Fibroblast of lung (primary cell): ENCODE results near the gene GLYATL3. TPM values are rescaled to one million over a fixed set of nuclear protein-coding genes. Genes with fewer than 3 reads are reported as not detected.

Experiments
- DNase-seq, 2 donors: peaks; one replicate each; pipeline versions ENCODE4 v3.0.0 to v3.0.0-alpha.2; 2010; ENCODE audit warnings: low read depth in 2 of 2
- H2AFZ ChIP-seq: 2 replicates; pipeline ENCODE4 v1.5.1; 2012; ENCODE audit warnings: low read length, control low read depth, inconsistent platforms
- H3K27ac ChIP-seq: 2 replicates; pipeline ENCODE4 v1.5.1; 2011; ENCODE audit warnings: low read length, control low read depth; ENCODE audit not compliant: insufficient read depth
- H3K27me3 ChIP-seq: 2 replicates; pipeline ENCODE4 v1.5.1; 2011; ENCODE audit warnings: mild to moderate bottlenecking, low read length; ENCODE audit not compliant: control insufficient read depth, insufficient read depth
- H3K36me3 ChIP-seq: 2 replicates; pipeline ENCODE4 v1.5.1; 2011; ENCODE audit warnings: low read length; ENCODE audit not compliant: control insufficient read depth, insufficient read depth
- H3K4me1 ChIP-seq: 2 replicates; pipeline ENCODE4 v1.5.1; 2011; ENCODE audit warnings: low read length; ENCODE audit not compliant: control insufficient read depth, insufficient read depth; ENCODE audit errors: extremely low read depth
- H3K4me2 ChIP-seq: 2 replicates; pipeline ENCODE4 v1.5.1; 2011; ENCODE audit warnings: low read length, control low read depth; ENCODE audit not compliant: insufficient read depth; ENCODE audit errors: extremely low read depth
- H3K4me3 ChIP-seq, 4 experiments: fragments of 200-600 bp in 1 of 4; sonication (generic) in 1 of 4; replicated peaks in 1 of 4; 2 replicates each; pipeline ENCODE4 v1.5.1; 2011 to 2016; ENCODE audit warnings: low read length in 4 of 4, low read depth in 3 of 4, mild to moderate bottlenecking in 3 of 4, control low read depth in 2 of 4, inconsistent platforms in 1 of 4, mixed read lengths in 1 of 4; ENCODE audit not compliant: insufficient read depth in 1 of 4; ENCODE audit errors: control extremely low read depth in 1 of 4
- H3K79me2 ChIP-seq: 2 replicates; pipeline ENCODE4 v1.5.1; 2012; ENCODE audit warnings: mild to moderate bottlenecking, low read length, inconsistent platforms; ENCODE audit not compliant: control insufficient read depth, insufficient read depth
- H3K9ac ChIP-seq: 2 replicates; pipeline ENCODE4 v1.5.1; 2011; ENCODE audit warnings: mild to moderate bottlenecking, low read length, control low read depth; ENCODE audit not compliant: insufficient read depth
- H3K9me3 ChIP-seq: 2 replicates; pipeline ENCODE4 v1.5.1; 2012; ENCODE audit warnings: low read depth, low read length; ENCODE audit not compliant: control insufficient read depth, insufficient read depth
- H4K20me1 ChIP-seq: 2 replicates; pipeline ENCODE4 v1.5.1; 2011; ENCODE audit warnings: low read length; ENCODE audit not compliant: control insufficient read depth, insufficient read depth; ENCODE audit errors: extremely low read depth
- EZH2 ChIP-seq: IDR thresholded peaks from 2 replicates; pipeline ENCODE4 v1.5.1; 2012; ENCODE audit warnings: low read length, control low read depth, mild to moderate bottlenecking; ENCODE audit errors: missing control alignments
- polyA plus RNA-seq, 2 donors: library from polyadenylated mRNA; depleted of rRNA in 1 of 2; stranded (reverse) in 1 of 2; unstranded in 1 of 2; fragments of >200 nt; gene quantifications; 2 replicates each; pipeline ENCODE4 v1.2.1, GENCODE V29; 2011 to 2012; ENCODE audit warnings: missing spikeins in 1 of 2
- total RNA-seq: library from RNA; depleted of rRNA; stranded (reverse); fragments of >200 nt; gene quantifications from 2 replicates; pipeline ENCODE4 v1.2.1, GENCODE V29; 2014
- TF ChIP-seq, protein P1 (sequence below), 2 donors: IDR thresholded peaks in 1 of 2; conservative IDR thresholded peaks in 1 of 2; 1 replicate in 1 of 2; 2 replicates in 1 of 2; pipeline ENCODE4 v1.5.1; 2011 to 2012; ENCODE audit warnings: low read length in 2 of 2, control low read depth in 1 of 2, inconsistent platforms in 1 of 2, low read depth in 1 of 2, mild to moderate bottlenecking in 1 of 2

The GLYATL3 gene
- total and polyA plus RNA-seq, 2 donors (not counting 1 experiment from before 2014, with no cell fraction given) = not detected

GRCh38 chr6:49548613-49549304, 49.0 kb downstream of the GLYATL3 start:
- Histone ChIP-seq H2AFZ (no peak overlapping the region), H3K27ac (no peak overlapping the region), H4K20me1 (no peaks in the 10 kb centered on the region), H3K36me3 (no peaks in the 10 kb centered on the region), H3K4me3 (no peak overlapping the region), H3K9me3 (no peaks in the 10 kb centered on the region), H3K4me1 (no peaks in the 10 kb centered on the region), H3K27me3 (peaks cover 10% of the 10 kb centered on the region), H3K4me2 (no peak overlapping the region), H3K9ac (no peak overlapping the region), H3K79me2 (no peaks in the 10 kb centered on the region)
- no peak for DNase-seq
- TF ChIP-seq, protein P1, sequence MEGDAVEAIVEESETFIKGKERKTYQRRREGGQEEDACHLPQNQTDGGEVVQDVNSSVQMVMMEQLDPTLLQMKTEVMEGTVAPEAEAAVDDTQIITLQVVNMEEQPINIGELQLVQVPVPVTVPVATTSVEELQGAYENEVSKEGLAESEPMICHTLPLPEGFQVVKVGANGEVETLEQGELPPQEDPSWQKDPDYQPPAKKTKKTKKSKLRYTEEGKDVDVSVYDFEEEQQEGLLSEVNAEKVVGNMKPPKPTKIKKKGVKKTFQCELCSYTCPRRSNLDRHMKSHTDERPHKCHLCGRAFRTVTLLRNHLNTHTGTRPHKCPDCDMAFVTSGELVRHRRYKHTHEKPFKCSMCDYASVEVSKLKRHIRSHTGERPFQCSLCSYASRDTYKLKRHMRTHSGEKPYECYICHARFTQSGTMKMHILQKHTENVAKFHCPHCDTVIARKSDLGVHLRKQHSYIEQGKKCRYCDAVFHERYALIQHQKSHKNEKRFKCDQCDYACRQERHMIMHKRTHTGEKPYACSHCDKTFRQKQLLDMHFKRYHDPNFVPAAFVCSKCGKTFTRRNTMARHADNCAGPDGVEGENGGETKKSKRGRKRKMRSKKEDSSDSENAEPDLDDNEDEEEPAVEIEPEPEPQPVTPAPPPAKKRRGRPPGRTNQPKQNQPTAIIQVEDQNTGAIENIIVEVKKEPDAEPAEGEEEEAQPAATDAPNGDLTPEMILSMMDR (conservative IDR thresholded peaks at IDR 0.05 in 1 of 2, IDR thresholded peaks at IDR 0.05 in 1 of 2; ENCODE audit: low read depth in 1 of 2, low read length in 2 of 2) = peak in 1 of 2 donors; percentile 2
- TF ChIP-seq EZH2 = no peak

- no peak overlapping the region for H2AFZ ChIP-seq
- no peaks in the 10 kb centered on the region for H3K4me1 ChIP-seq
- H3K27ac ChIP-seq = no peak overlapping the region
- H3K4me3 ChIP-seq = peak overlapping the region; percentile 24 to 65 (median 45)
- H3K9ac ChIP-seq = no peak overlapping the region
- no peaks in the 10 kb centered on the region for H3K79me2 ChIP-seq
- no peaks in the 10 kb centered on the region for H3K9me3 ChIP-seq
- no peaks in the 10 kb centered on the region for H3K36me3 ChIP-seq
- peaks cover 10% of the 10 kb centered on the region for H3K27me3 ChIP-seq
- peak overlapping the region; percentile 53 for H3K4me2 ChIP-seq
- no peaks in the 10 kb centered on the region for H4K20me1 ChIP-seq
- DNase-seq = no peak
- TF ChIP-seq, protein P1 (conservative IDR thresholded peaks at IDR 0.05 in 1 of 2, IDR thresholded peaks at IDR 0.05 in 1 of 2; ENCODE audit: low read depth in 1 of 2, low read length in 2 of 2) = no peak
- TF ChIP-seq EZH2 = no peak
These were observed 50.2 kb downstream of the GLYATL3 start for GRCh38 chr6:49549691-49550491.

DNA sequence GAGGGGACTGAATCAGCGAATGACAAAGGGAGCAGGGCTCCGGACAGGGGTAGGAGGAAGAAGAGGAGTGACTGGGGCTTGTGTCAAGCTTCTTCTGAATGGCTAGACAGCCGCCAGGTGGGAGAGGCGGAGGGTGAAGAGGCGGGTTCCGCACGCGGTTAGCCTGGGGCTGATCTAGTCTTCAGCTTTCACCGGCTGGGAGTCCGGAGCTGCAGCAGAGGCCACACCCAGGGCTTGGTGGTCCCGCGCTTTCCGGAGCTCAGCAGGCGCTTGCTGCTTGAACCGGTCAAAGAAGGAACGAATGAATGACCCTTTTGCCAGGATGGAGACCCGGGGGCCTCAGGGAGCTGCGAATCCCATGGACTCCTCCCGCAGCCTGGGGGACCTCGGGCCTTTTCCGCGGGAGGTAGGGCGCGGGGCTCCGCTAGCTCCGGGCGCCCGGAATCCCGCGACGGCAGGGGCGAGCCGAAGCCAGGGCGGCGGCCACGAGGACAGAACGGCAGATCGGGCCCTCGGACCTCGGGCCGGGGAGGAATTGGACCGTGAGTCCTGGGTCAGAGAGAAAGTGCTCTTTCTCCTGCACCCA, 50.9 kb downstream of the GLYATL3 start, which contains the start of gene C6orf141:
Gene C6orf141 (plus strand): TSS at position 177 of the 586 bp plus-strand sequence. CDS start 125 bp downstream, at position 302.
- no peaks in the 10 kb centered on the region for H3K4me1 ChIP-seq
- peak; percentile 68 for TF ChIP-seq EZH2
- TF ChIP-seq, protein P1 (conservative IDR thresholded peaks at IDR 0.05 in 1 of 2, IDR thresholded peaks at IDR 0.05 in 1 of 2; ENCODE audit: low read depth in 1 of 2, low read length in 2 of 2) = no peak
- H3K79me2 ChIP-seq = no peaks in the 10 kb centered on the region
- no peaks in the 10 kb centered on the region for H3K36me3 ChIP-seq
- no peak within 1 kb of the TSS for H3K27ac ChIP-seq
- peaks cover 10% of the 10 kb centered on the region for H3K27me3 ChIP-seq
- H4K20me1 ChIP-seq = no peaks in the 10 kb centered on the region
- peak within 1 kb of the TSS; percentile 68 for H2AFZ ChIP-seq
- H3K9me3 ChIP-seq = no peaks in the 10 kb centered on the region
- peak in 1 of 2 donors; percentile 59 for DNase-seq
- H3K4me3 ChIP-seq = peak within 1 kb of the TSS; percentile 24 to 72 (median 45)
- peak within 1 kb of the TSS; percentile 53 for H3K4me2 ChIP-seq
- H3K9ac ChIP-seq = no peak within 1 kb of the TSS
